ENCODE measurements around the gene FARP2.

FARP2 gene

DNA sequence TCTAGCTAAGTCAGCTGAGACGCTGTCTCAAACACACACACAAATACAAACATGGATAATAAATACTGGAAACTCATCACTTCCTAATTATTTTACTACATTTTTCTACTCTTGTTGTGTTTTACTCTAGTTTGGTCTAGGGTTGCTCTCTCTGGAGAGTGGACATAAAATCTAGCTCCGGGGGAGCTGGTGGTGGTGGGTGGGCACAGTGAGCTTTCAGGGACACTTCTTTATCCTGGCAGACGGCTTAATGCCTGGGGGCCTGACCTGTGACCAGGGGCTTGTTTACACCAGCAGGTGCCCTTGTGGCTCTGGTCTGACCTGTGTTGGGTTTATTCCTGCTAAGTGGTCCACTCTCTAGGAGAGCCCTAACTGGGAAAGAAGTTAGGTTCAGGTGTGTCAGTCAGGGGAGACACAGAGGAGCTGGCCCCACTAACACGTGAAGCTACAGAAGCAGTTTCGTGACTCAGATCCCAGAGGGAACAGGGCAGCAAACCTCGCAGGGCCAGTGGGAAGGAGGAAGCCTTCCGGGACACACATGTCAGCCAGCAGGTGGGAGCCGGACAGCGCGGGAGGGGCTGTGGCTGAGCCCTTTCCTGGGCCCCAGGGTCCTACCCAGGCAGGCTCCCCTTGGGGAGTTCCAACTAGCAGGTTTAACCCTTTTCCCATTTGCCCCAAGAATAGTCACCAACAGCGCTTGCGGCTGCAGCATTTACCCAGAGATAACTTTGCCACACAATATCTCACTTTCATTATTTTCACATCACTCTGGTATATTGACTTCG is 180.0 kb downstream of the FARP2 start:
- DNase-seq: no peak

GRCh38 chr2:241538838-241539615 is 182.9 kb downstream of the FARP2 start:
- DNase-seq: no peak

DNA sequence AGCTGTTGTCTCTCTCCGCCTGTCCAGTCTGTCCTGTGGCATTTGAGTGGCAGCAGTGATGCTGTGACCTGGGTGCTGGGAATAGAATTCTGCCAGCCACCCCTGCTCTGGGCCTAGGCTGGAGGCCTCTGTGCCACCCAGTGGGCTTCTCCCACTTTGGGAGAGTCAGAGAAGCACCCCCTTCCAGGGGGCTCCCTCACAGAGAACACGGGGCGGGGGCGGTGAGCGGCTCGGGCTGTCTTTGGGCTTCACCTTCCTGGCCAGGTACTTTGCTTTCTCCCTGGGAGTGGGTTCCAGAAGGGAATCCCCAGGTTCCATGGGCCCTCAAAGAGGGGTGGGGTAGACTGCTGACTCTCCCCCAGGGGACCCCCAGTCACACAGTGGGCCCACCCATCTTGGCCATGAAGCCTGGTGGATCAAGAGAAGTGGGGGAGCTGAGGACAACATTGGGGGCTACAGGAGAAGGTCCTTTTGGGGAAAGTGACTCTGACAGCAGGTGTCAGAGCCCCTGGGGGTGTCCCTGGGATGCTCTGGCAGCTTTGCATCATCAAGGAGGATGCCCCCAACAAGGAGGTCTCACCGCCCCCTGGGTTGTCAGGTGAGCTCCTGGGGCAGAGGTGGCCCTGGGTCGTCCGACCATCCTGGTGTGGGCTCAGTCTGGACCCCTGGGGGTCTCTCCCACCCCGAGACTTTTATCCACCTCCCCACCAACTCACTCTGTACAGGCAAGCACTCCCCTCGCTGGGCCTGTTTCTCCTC is 183.7 kb downstream of the FARP2 start:
- no peak for DNase-seq

- no peak for DNase-seq
These were observed 184.3 kb downstream of the FARP2 start for GRCh38 chr2:241540401-241540770.

DNA sequence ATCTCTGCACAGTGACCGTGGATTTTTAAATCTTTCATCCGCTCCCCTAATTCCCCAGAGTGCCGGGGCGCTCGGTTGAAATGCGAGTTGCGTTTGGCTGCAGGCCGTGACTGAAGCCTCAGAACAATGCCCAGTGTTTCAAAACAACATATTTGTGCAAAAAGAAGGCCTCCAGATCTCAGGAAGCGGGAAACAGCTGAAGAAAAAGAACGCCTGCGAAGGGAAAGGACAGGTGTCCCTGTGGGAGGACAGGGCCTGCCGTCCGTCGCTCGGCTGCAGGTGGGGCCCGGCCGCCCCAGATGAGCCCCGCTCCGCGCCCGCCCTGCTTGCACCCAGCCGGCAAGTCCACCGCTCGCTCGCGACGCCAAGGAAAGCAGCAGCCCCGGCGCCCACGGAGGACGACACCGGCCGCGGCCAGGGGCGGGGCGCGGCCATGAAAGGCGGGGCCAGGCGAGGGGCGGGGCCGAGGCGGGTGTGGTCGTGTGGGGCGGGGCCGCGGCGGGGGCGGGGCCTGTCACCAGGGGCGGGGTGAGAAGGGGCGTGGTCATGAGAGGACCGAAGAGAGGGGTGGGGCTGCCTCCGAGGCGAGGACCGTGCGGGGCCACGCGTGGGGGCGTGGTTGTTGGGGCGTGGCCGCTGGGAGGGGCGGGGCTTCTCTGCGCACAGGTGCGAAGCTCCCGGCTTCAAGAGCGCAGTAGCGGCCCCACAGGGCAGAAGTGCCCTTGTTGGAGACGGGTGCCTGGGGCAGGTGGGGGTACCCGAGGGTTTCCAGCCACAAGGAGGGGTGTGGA is 184.9 kb downstream of the FARP2 start:
- DNase-seq: peak; percentile 62 to 75

DNA sequence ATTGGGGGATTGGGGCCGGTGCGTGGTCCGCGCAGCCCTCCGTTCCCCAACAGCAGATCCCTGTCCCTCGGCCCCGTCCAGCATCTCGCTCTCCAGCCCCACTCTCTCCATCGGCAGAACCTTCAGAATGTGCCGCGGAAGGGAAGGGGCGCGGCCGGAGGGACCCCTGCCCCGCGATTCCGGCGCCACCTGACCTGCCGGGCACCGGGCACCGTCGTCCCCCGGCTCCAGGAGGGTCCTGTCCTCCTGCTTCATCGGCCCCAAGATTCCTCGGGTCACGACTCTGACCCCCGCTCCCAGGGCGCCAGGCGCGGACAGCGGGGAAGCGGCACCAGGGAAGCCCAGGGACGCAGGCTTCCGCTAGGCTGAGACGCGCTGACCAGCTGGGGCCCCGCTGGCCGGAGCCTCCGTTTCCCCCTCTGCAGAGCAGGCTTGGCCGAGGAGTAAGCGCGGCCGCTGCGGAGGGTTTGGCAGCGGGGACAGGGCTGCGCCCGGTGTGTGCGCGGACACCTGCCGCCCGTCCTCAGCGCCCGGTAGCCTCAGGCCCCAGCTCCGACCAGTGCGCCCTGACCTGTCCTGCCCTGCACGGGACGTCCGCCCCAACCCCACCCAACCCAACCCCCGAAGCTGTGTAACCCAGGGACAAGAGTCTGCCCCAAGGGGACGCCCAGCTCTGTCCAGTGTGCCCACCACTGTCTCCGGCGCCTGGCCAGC is 185.6 kb downstream of the FARP2 start:
- no peak for DNase-seq

- DNase-seq: no peak
These were observed 186.2 kb downstream of the FARP2 start for GRCh38 chr2:241542278-241542605.

Measured in stimulated activated CD4-positive, alpha-beta T cell treated with anti-CD3 and anti-CD28 coated beads, Interleukin-2, amount 100 ng/mL, for 24 hours (primary cell).